ENCODE results near the gene PDGFB. TPM values are rescaled to one million over a fixed set of nuclear protein-coding genes. Genes with fewer than 3 reads are reported as not detected.

Gene PDGFB
- total and polyA plus RNA-seq, 2 experiments from 2014 or later = 2.2 to 8.0 TPM

DNA sequence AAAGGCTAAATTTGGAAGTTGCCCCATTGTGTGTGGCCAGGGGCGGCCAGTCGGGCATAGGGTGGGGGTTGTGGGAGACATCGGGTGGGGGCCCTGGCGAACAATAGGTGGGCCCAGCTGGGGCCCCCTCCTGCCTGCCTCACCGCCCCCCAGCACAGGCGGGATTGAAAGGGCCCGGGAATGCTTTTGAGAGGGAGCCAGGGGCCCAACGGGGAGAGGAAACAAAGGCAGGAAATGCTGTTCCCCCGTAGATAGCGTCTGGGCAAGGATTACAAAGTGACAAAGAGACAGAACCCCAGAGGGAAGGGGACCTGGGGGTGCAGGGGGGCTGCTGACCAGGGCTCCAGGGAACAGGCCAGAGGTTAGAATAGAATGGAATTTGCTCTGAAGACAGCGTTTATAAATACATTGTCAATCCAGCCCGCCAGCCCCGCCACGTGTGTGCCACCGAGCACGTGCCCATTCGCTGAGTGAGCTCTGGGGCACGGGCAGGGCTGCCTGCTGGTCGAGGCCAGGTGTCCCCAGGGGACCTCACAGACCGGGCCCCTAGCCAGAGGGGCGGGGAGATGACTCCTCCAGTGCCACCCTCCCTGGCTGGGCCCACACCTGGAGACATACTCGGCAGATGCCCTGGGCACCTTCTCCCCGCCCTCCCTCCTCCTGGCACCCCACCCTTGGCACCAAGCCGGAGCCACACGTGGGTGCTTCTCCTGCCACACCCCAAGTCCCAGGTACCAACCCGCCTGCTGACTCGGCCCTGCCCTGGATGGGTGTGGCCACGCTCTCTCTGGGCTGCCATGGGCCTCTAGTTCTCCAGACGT lies 9.7 kb downstream of the PDGFB start:
- Histone ChIP-seq H3K4me2 (peak overlapping the region; percentile 60), H3K27me3 (ENCODE audit: insufficient read depth) (peaks cover 20% of the 10 kb centered on the region), H3K9me2 (ENCODE audit: insufficient read depth) (no peaks in the 10 kb centered on the region), H3K27ac (ENCODE audit: low read depth) (no peak overlapping the region), H3K36me3 (ENCODE audit: insufficient read depth) (no peaks in the 10 kb centered on the region), H2AFZ (no peak overlapping the region), H3K4me1 (ENCODE audit: insufficient read depth) (peaks cover 41% of the 10 kb centered on the region), H3K4me3 (no peak overlapping the region), H4K20me1 (replicated peaks; ENCODE audit: insufficient read depth) (no peaks in the 10 kb centered on the region), H3K79me2 (replicated peaks; ENCODE audit: insufficient read depth) (no peaks in the 10 kb centered on the region), H3F3A (replicated peaks; ENCODE audit: low read depth) (0 out of 2 replicates have a peak, but pooled peaks cover 12% of the 10 kb centered on the region)
- Mint-ChIP-seq H3K9me3 (no peaks in the 10 kb centered on the region), H3K4me3 (no peak overlapping the region), H3K27ac (no peak overlapping the region), H3K27me3 (ENCODE audit: insufficient read depth, low read depth, poor library complexity) (peaks cover 33% of the 10 kb centered on the region), H3K36me3 (ENCODE audit: low read depth) (no peaks in the 10 kb centered on the region), H3K4me1 (peaks cover 57% of the 10 kb centered on the region)
- DNase-seq (ENCODE audit: low spot score) = no peak
- TF ChIP-seq NANOG (IDR thresholded peaks at IDR 0.05; ENCODE audit: borderline replicate concordance) = no peak
- TF ChIP-seq ZNF331 (CRISPR knock-in tag; IDR thresholded peaks at IDR 0.05; ENCODE audit: low read depth) = no peak
- TF ChIP-seq, protein P1, sequence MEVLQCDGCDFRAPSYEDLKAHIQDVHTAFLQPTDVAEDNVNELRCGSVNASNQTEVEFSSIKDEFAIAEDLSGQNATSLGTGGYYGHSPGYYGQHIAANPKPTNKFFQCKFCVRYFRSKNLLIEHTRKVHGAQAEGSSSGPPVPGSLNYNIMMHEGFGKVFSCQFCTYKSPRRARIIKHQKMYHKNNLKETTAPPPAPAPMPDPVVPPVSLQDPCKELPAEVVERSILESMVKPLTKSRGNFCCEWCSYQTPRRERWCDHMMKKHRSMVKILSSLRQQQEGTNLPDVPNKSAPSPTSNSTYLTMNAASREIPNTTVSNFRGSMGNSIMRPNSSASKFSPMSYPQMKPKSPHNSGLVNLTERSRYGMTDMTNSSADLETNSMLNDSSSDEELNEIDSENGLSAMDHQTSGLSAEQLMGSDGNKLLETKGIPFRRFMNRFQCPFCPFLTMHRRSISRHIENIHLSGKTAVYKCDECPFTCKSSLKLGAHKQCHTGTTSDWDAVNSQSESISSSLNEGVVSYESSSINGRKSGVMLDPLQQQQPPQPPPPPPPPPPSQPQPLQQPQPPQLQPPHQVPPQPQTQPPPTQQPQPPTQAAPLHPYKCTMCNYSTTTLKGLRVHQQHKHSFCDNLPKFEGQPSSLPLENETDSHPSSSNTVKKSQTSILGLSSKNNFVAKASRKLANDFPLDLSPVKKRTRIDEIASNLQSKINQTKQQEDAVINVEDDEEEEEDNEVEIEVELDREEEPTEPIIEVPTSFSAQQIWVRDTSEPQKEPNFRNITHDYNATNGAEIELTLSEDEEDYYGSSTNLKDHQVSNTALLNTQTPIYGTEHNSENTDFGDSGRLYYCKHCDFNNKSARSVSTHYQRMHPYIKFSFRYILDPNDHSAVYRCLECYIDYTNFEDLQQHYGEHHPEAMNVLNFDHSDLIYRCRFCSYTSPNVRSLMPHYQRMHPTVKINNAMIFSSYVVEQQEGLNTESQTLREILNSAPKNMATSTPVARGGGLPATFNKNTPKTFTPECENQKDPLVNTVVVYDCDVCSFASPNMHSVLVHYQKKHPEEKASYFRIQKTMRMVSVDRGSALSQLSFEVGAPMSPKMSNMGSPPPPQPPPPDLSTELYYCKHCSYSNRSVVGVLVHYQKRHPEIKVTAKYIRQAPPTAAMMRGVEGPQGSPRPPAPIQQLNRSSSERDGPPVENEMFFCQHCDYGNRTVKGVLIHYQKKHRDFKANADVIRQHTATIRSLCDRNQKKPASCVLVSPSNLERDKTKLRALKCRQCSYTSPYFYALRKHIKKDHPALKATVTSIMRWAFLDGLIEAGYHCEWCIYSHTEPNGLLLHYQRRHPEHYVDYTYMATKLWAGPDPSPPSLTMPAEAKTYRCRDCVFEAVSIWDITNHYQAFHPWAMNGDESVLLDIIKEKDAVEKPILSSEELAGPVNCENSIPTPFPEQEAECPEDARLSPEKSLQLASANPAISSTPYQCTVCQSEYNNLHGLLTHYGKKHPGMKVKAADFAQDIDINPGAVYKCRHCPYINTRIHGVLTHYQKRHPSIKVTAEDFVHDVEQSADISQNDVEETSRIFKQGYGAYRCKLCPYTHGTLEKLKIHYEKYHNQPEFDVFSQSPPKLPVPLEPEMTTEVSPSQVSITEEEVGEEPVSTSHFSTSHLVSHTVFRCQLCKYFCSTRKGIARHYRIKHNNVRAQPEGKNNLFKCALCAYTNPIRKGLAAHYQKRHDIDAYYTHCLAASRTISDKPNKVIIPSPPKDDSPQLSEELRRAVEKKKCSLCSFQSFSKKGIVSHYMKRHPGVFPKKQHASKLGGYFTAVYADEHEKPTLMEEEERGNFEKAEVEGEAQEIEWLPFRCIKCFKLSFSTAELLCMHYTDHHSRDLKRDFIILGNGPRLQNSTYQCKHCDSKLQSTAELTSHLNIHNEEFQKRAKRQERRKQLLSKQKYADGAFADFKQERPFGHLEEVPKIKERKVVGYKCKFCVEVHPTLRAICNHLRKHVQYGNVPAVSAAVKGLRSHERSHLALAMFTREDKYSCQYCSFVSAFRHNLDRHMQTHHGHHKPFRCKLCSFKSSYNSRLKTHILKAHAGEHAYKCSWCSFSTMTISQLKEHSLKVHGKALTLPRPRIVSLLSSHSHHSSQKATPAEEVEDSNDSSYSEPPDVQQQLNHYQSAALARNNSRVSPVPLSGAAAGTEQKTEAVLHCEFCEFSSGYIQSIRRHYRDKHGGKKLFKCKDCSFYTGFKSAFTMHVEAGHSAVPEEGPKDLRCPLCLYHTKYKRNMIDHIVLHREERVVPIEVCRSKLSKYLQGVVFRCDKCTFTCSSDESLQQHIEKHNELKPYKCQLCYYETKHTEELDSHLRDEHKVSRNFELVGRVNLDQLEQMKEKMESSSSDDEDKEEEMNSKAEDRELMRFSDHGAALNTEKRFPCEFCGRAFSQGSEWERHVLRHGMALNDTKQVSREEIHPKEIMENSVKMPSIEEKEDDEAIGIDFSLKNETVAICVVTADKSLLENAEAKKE (CRISPR knock-in tag; IDR thresholded peaks at IDR 0.05) = no peak
- TF ChIP-seq, protein P2, sequence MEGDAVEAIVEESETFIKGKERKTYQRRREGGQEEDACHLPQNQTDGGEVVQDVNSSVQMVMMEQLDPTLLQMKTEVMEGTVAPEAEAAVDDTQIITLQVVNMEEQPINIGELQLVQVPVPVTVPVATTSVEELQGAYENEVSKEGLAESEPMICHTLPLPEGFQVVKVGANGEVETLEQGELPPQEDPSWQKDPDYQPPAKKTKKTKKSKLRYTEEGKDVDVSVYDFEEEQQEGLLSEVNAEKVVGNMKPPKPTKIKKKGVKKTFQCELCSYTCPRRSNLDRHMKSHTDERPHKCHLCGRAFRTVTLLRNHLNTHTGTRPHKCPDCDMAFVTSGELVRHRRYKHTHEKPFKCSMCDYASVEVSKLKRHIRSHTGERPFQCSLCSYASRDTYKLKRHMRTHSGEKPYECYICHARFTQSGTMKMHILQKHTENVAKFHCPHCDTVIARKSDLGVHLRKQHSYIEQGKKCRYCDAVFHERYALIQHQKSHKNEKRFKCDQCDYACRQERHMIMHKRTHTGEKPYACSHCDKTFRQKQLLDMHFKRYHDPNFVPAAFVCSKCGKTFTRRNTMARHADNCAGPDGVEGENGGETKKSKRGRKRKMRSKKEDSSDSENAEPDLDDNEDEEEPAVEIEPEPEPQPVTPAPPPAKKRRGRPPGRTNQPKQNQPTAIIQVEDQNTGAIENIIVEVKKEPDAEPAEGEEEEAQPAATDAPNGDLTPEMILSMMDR (conservative IDR thresholded peaks at IDR 0.05; ENCODE audit: low read depth in 2 of 2) = no peak
- TF ChIP-seq, protein P3, sequence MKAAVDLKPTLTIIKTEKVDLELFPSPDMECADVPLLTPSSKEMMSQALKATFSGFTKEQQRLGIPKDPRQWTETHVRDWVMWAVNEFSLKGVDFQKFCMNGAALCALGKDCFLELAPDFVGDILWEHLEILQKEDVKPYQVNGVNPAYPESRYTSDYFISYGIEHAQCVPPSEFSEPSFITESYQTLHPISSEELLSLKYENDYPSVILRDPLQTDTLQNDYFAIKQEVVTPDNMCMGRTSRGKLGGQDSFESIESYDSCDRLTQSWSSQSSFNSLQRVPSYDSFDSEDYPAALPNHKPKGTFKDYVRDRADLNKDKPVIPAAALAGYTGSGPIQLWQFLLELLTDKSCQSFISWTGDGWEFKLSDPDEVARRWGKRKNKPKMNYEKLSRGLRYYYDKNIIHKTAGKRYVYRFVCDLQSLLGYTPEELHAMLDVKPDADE (IDR thresholded peaks at IDR 0.05) = 0 out of 2 replicates have a peak, but pooled peaks have one; percentile 27
- TF ChIP-seq JUNB (IDR thresholded peaks at IDR 0.05; ENCODE audit: unreplicated experiment) = no peak
- no peak; the same call in 2 of the 3 replicates for ATAC-seq

All from GM23338 (cell line).